Upper lobe of right lung (tissue), 1 donor: ENCODE measurements around the gene LCN15. TPM values are rescaled to one million over a fixed set of nuclear protein-coding genes. Genes with fewer than 3 reads are reported as not detected.
"Not testable (repeated sequence)": the region's sequence is repeated elsewhere in the genome, so short reads cannot be mapped to it uniquely, and the experiment has no call there.

ENCODE experiments used
- ATAC-seq: fragments of 200-7000 bp; cut with Tn5 transposase; one replicate; pipeline ENCODE4 v1.9.1; 2020; ENCODE audit warnings: mild to moderate bottlenecking, moderate library complexity
- DNase-seq: peaks from one replicate; pipeline ENCODE4 v3.0.0-alpha.2; 2020
- H3K27ac ChIP-seq: fragments of 200-600 bp; one replicate; pipeline ENCODE4 v1.8.0; 2022
- H3K27me3 ChIP-seq: fragments of 200-600 bp; one replicate; pipeline ENCODE4 v1.8.0; 2022; ENCODE audit warnings: mild to moderate bottlenecking
- H3K36me3 ChIP-seq: fragments of 200-600 bp; one replicate; pipeline ENCODE4 v1.8.0; 2022
- H3K4me1 ChIP-seq: fragments of 200-600 bp; one replicate; pipeline ENCODE4 v1.8.0; 2022
- H3K4me3 ChIP-seq: fragments of 200-600 bp; one replicate; pipeline ENCODE4 v1.8.0; 2022; ENCODE audit warnings: mild to moderate bottlenecking
- H3K9me3 ChIP-seq: fragments of 200-600 bp; one replicate; pipeline ENCODE4 v1.8.0; 2022
- CTCF ChIP-seq: fragments of 200-600 bp; IDR thresholded peaks from one replicate; pipeline ENCODE4 v1.8.0; 2022; ENCODE audit warnings: antibody characterized with exemption
- intact Hi-C: fragments of 100-400 bp; cut with DNase I; formaldehyde crosslinking; loops from one replicate; pipeline ENCODE4 v1.11.0; 2022
- total RNA-seq: library from RNA; stranded (reverse); fragmentation: NEBNext Ultra II Directional; extraction: Animal tissue kit (Norgen Biotek cat#: 25700); gene quantifications from one replicate; pipeline ENCODE4 v1.2.1, GENCODE V29; 2021
- donor health status: DM: no; HTN: yes; CAD: no; lungs with severe emphysema.

The LCN15 gene
- total RNA-seq, 1 donor from 2014 or later, result not detected

- Histone ChIP-seq H3K4me3 (no peak overlapping the region), H3K27me3 (peaks cover 8% of the 10 kb centered on the region), H3K36me3 (no peaks in the 10 kb centered on the region), H3K27ac (peak overlapping the region; percentile 83), H3K9me3 (no peaks in the 10 kb centered on the region), H3K4me1 (peaks cover 30% of the 10 kb centered on the region)
- no peak for TF ChIP-seq CTCF
- DNase-seq (peak; percentile 73), ATAC-seq (peak; percentile 54)
- intact Hi-C loops, result no loop called here
Measured at GRCh38 chr9:136714096-136714892, 50.0 kb downstream of the LCN15 start.

- H3K36me3 ChIP-seq, result no peaks in the 10 kb centered on the region
- peak overlapping the region; percentile 44 for H3K4me3 ChIP-seq
- ATAC-seq (no peak), DNase-seq (no peak)
- peak overlapping the region; percentile 70 for H3K27ac ChIP-seq
- H3K4me1 ChIP-seq, result peaks cover 28% of the 10 kb centered on the region
- intact Hi-C loops, result no loop called here
- no peaks in the 10 kb centered on the region for H3K9me3 ChIP-seq
- H3K27me3 ChIP-seq, result peaks cover 8% of the 10 kb centered on the region
- TF ChIP-seq CTCF, result no peak
Measured at GRCh38 chr9:136713550-136713949, 50.8 kb downstream of the LCN15 start.

GRCh38 chr9:136712690-136713544 is 51.4 kb downstream of the LCN15 start:
- no peak for TF ChIP-seq CTCF
- H3K27ac ChIP-seq, result peak overlapping the region; percentile 70
- DNase-seq (no peak), ATAC-seq (no peak)
- peaks cover 28% of the 10 kb centered on the region for H3K4me1 ChIP-seq
- peak overlapping the region; percentile 44 for H3K4me3 ChIP-seq
- no peaks in the 10 kb centered on the region for H3K36me3 ChIP-seq
- intact Hi-C loops, result no loop called here
- H3K9me3 ChIP-seq, result no peaks in the 10 kb centered on the region
- peaks cover 8% of the 10 kb centered on the region for H3K27me3 ChIP-seq

GRCh38 chr9:136711751-136712689 is 52.3 kb downstream of the LCN15 start, which contains the start of gene DIPK1B:
DIPK1B (plus strand) TSS chr9:136712572; CDS start chr9:136712666, 94 bp downstream.
- DNase-seq (no peak), ATAC-seq (peak; percentile 16)
- Histone ChIP-seq H3K9me3 (no peaks in the 10 kb centered on the region), H3K27ac (peak within 1 kb of the TSS; percentile 70), H3K4me1 (peaks cover 28% of the 10 kb centered on the region), H3K27me3 (peaks cover 8% of the 10 kb centered on the region), H3K4me3 (peak within 1 kb of the TSS; percentile 44), H3K36me3 (no peaks in the 10 kb centered on the region)
- intact Hi-C loops, result no loop called here
- no peak for TF ChIP-seq CTCF

- H3K27ac ChIP-seq, ATAC-seq, H3K9me3 ChIP-seq, DNase-seq, H3K36me3 ChIP-seq, intact Hi-C loops, H3K4me3 ChIP-seq, H3K27me3 ChIP-seq: not testable (repeated sequence)
- peaks cover 28% of the 10 kb centered on the region for H3K4me1 ChIP-seq
Measured at GRCh38 chr9:136711219-136711648, 53.1 kb downstream of the LCN15 start.
